HepG2 (cell line): ENCODE results near the gene PAPSS1. TPM values are rescaled to one million over a fixed set of nuclear protein-coding genes. Genes with fewer than 3 reads are reported as not detected.
A peak's percentile ranks its signal among the peaks of the same experiment; 100 is the strongest.

Source experiments
- AGO1 ChIP-seq: fragments of 200-400 bp; formaldehyde crosslinking; IDR thresholded peaks from 2 replicates; pipeline ENCODE4 v1.6.1; 2017; ENCODE audit warnings: mild to moderate bottlenecking, low read depth, low read length, moderate library complexity; ENCODE audit not compliant: poor library complexity, severe bottlenecking
- ARHGAP35 ChIP-seq: sonication (generic); formaldehyde crosslinking; IDR thresholded peaks from 2 replicates; pipeline ENCODE4 v1.9.0; 2022; ENCODE audit warnings: mild to moderate bottlenecking, inconsistent platforms, moderate library complexity, missing genetic modification reagents, borderline replicate concordance
- CREBL2 ChIP-seq: sonication (generic); formaldehyde crosslinking; IDR thresholded peaks from 2 replicates; pipeline ENCODE4 v1.8.1; 2023; ENCODE audit warnings: missing genetic modification reagents, mild to moderate bottlenecking, borderline replicate concordance
- EZH2 ChIP-seq: conservative IDR thresholded peaks from 2 replicates; pipeline ENCODE4 v1.6.1; 2012; ENCODE audit warnings: mild to moderate bottlenecking, low read depth, low read length, moderate library complexity
- HMG20B ChIP-seq: conservative IDR thresholded peaks from 2 replicates; pipeline ENCODE4 v1.6.1; 2016; ENCODE audit warnings: missing genetic modification reagents, missing compliant biosample characterization
- HNRNPL ChIP-seq: fragments of 200-400 bp; formaldehyde crosslinking; IDR thresholded peaks from 2 replicates; pipeline ENCODE4 v1.6.1; 2017; ENCODE audit warnings: mild to moderate bottlenecking, low read depth, low read length
- MIER3 ChIP-seq: IDR thresholded peaks from 2 replicates; pipeline ENCODE4 v1.6.1; 2016; ENCODE audit warnings: missing compliant biosample characterization, borderline replicate concordance
- MTF1 ChIP-seq: sonication (generic); formaldehyde crosslinking; IDR thresholded peaks from 2 replicates; pipeline ENCODE4 v1.5.0; 2020; ENCODE audit warnings: missing genetic modification reagents
- NPAS2 ChIP-seq: sonication (generic); formaldehyde crosslinking; IDR thresholded peaks from 2 replicates; pipeline ENCODE4 v1.8.0; 2022; ENCODE audit warnings: mild to moderate bottlenecking, missing genetic modification reagents, borderline replicate concordance
- POGZ ChIP-seq: sonication (generic); formaldehyde crosslinking; IDR thresholded peaks from 2 replicates; pipeline ENCODE4 v1.4.0; 2020; ENCODE audit warnings: mild to moderate bottlenecking, missing genetic modification reagents
- SAP130 ChIP-seq: IDR thresholded peaks from 2 replicates; pipeline ENCODE4 v1.6.1; 2016; ENCODE audit warnings: low read depth
- SKI ChIP-seq: fragments of 450-650 bp; IDR thresholded peaks from one replicate; pipeline ENCODE4 v1.6.1; 2018; ENCODE audit warnings: mild to moderate bottlenecking; ENCODE audit not compliant: partially characterized antibody
- THAP8 ChIP-seq: sonication (generic); formaldehyde crosslinking; IDR thresholded peaks from 2 replicates; pipeline ENCODE4 v1.5.1; 2020; ENCODE audit warnings: missing genetic modification reagents, mild to moderate bottlenecking, borderline replicate concordance
- ZBTB21 ChIP-seq: sonication (generic); formaldehyde crosslinking; IDR thresholded peaks from 2 replicates; pipeline ENCODE4 v1.4.0; 2020; ENCODE audit warnings: missing genetic modification reagents
- ZBTB44 ChIP-seq: sonication (generic); formaldehyde crosslinking; IDR thresholded peaks from 2 replicates; pipeline ENCODE4 v1.4.0; 2020; ENCODE audit warnings: missing genetic modification reagents
- ZFP37 ChIP-seq: sonication (generic); formaldehyde crosslinking; IDR thresholded peaks from 2 replicates; pipeline ENCODE4 v1.4.0; 2020; ENCODE audit warnings: missing genetic modification reagents, borderline replicate concordance
- ZFP90 ChIP-seq: sonication (generic); formaldehyde crosslinking; IDR thresholded peaks from 2 replicates; pipeline ENCODE4 v1.8.0; 2022; ENCODE audit warnings: missing genetic modification reagents, mild to moderate bottlenecking, inconsistent platforms, borderline replicate concordance
- ZFY ChIP-seq: sonication (generic); formaldehyde crosslinking; IDR thresholded peaks from 2 replicates; pipeline ENCODE4 v1.4.0; 2020; ENCODE audit warnings: missing genetic modification reagents
- ZNF230 ChIP-seq: sonication (generic); formaldehyde crosslinking; IDR thresholded peaks from 2 replicates; pipeline ENCODE4 v1.4.0; 2020; ENCODE audit warnings: mild to moderate bottlenecking, missing genetic modification reagents
- ZNF350 ChIP-seq: sonication (generic); formaldehyde crosslinking; IDR thresholded peaks from 2 replicates; pipeline ENCODE4 v1.4.0; 2020; ENCODE audit warnings: mild to moderate bottlenecking, low read depth, missing genetic modification reagents, borderline replicate concordance
- ZNF44 ChIP-seq: sonication (generic); formaldehyde crosslinking; IDR thresholded peaks from 2 replicates; pipeline ENCODE4 v1.5.1; 2020; ENCODE audit warnings: mild to moderate bottlenecking, missing genetic modification reagents
- ZNF878 ChIP-seq: sonication (generic); formaldehyde crosslinking; IDR thresholded peaks from 2 replicates; pipeline ENCODE4 v1.8.1; 2023; ENCODE audit warnings: mild to moderate bottlenecking, missing genetic modification reagents, moderate library complexity
- ZSCAN20 ChIP-seq: sonication (generic); formaldehyde crosslinking; IDR thresholded peaks from 2 replicates; pipeline ENCODE4 v1.4.0; 2020; ENCODE audit warnings: missing genetic modification reagents, mild to moderate bottlenecking, borderline replicate concordance
- polyA plus RNA-seq, 8 experiments: library from polyadenylated mRNA; depleted of rRNA in 3 of 8; stranded (reverse) in 7 of 8; unstranded in 1 of 8; fragments of >200 nt; fragmentation: Illumina TruSeq in 4 of 8; extraction: Trizol in 4 of 8; gene quantifications; 2 replicates each; pipeline versions ENCODE4 v1.2.1 to v1.2.3, GENCODE V29; 2011 to 2016; ENCODE audit warnings: low read depth in 4 of 8, missing spikeins in 1 of 8, mixed read lengths in 1 of 8; ENCODE audit not compliant: insufficient read depth in 1 of 8
- total RNA-seq, 5 experiments: library from RNA; depleted of rRNA; stranded (reverse); fragments of >200 nt; fragmentation: Illumina TruSeq; extraction: Trizol; gene quantifications; 2 replicates each; pipeline ENCODE4 v1.2.3, GENCODE V29; 2016; ENCODE audit warnings: low read depth in 1 of 5
- TF ChIP-seq, protein P1 (sequence below): fragments of 450-650 bp; IDR thresholded peaks from 2 replicates; pipeline ENCODE4 v1.6.1; 2017; ENCODE audit warnings: mild to moderate bottlenecking
- TF ChIP-seq, protein P2 (sequence below), 2 experiments: sonication (generic) in 1 of 2; formaldehyde crosslinking in 1 of 2; IDR thresholded peaks; 2 replicates each; pipeline versions ENCODE4 v1.4.0 to v1.6.1; 2018 to 2020; ENCODE audit warnings: missing genetic modification reagents in 2 of 2, borderline replicate concordance in 1 of 2, low read depth in 1 of 2, mild to moderate bottlenecking in 1 of 2, missing biosample characterization in 1 of 2

PAPSS1 gene
- total and polyA plus RNA-seq, 2 of the 13 experiments (the other 11 are each of a cell fraction or from before 2014, with no cell fraction given), result 105 to 126 TPM

GRCh38 chr4:107635735-107636134 is 84.3 kb downstream of the PAPSS1 start (continued):
- no peak for TF ChIP-seq ZBTB44 (CRISPR knock-in tag)
- no peak for TF ChIP-seq CREBL2 (CRISPR knock-in tag)
- no peak for TF ChIP-seq ZNF878
- TF ChIP-seq ZSCAN20, result no peak
- TF ChIP-seq, protein P1, sequence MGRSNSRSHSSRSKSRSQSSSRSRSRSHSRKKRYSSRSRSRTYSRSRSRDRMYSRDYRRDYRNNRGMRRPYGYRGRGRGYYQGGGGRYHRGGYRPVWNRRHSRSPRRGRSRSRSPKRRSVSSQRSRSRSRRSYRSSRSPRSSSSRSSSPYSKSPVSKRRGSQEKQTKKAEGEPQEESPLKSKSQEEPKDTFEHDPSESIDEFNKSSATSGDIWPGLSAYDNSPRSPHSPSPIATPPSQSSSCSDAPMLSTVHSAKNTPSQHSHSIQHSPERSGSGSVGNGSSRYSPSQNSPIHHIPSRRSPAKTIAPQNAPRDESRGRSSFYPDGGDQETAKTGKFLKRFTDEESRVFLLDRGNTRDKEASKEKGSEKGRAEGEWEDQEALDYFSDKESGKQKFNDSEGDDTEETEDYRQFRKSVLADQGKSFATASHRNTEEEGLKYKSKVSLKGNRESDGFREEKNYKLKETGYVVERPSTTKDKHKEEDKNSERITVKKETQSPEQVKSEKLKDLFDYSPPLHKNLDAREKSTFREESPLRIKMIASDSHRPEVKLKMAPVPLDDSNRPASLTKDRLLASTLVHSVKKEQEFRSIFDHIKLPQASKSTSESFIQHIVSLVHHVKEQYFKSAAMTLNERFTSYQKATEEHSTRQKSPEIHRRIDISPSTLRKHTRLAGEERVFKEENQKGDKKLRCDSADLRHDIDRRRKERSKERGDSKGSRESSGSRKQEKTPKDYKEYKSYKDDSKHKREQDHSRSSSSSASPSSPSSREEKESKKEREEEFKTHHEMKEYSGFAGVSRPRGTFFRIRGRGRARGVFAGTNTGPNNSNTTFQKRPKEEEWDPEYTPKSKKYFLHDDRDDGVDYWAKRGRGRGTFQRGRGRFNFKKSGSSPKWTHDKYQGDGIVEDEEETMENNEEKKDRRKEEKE, result no peak
- no peak for TF ChIP-seq EZH2
- TF ChIP-seq NPAS2, result no peak
- TF ChIP-seq ZFP90, result no peak
- no peak for TF ChIP-seq MIER3 (CRISPR knock-in tag)
- no peak for TF ChIP-seq ZNF44
- no peak for TF ChIP-seq ZFP37 (CRISPR knock-in tag)
- no peak for TF ChIP-seq ZNF350 (CRISPR knock-in tag)
- TF ChIP-seq SAP130 (CRISPR knock-in tag), result peak; percentile 57; the same call in 1 of the 2 replicates
- peak; percentile 68; the same call in 1 of the 2 replicates for TF ChIP-seq POGZ (CRISPR knock-in tag)
- TF ChIP-seq, protein P2, sequence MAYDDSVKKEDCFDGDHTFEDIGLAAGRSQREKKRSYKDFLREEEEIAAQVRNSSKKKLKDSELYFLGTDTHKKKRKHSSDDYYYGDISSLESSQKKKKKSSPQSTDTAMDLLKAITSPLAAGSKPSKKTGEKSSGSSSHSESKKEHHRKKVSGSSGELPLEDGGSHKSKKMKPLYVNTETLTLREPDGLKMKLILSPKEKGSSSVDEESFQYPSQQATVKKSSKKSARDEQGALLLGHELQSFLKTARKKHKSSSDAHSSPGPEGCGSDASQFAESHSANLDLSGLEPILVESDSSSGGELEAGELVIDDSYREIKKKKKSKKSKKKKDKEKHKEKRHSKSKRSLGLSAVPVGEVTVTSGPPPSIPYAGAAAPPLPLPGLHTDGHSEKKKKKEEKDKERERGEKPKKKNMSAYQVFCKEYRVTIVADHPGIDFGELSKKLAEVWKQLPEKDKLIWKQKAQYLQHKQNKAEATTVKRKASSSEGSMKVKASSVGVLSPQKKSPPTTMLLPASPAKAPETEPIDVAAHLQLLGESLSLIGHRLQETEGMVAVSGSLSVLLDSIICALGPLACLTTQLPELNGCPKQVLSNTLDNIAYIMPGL (CRISPR knock-in tag; IDR thresholded peaks at IDR 0.05; ENCODE audit: borderline replicate concordance in 1 of 2, low read depth in 1 of 2), result no peak
- no peak for TF ChIP-seq HMG20B (CRISPR knock-in tag)
- TF ChIP-seq AGO1, result no peak
- no peak for TF ChIP-seq ZNF230 (CRISPR knock-in tag)
- TF ChIP-seq ZBTB21, result no peak
- TF ChIP-seq ZFY (CRISPR knock-in tag), result no peak
- no peak for TF ChIP-seq HNRNPL
- TF ChIP-seq MTF1 (CRISPR knock-in tag), result no peak
- TF ChIP-seq ARHGAP35 (CRISPR knock-in tag), result no peak
- no peak for TF ChIP-seq THAP8 (CRISPR knock-in tag)
- no peak for TF ChIP-seq SKI
